Thyroid gland (tissue), 4 donors: Measurements from ENCODE around the gene NISCH.

Experiments used
- POLR2A ChIP-seq, 2 donors: fragments of 450-650 bp; IDR thresholded peaks; one replicate each; pipeline ENCODE4 v1.6.1; 2017; ENCODE audit warnings: antibody characterized with exemption in 2 of 2, mild to moderate bottlenecking in 2 of 2, moderate library complexity in 1 of 2
- TF ChIP-seq, protein P1 (sequence below), 6 experiments: fragments of 200-600 bp in 3 of 6; fragments of 450-650 bp in 3 of 6; sonication (generic) in 3 of 6; IDR thresholded peaks; one replicate each; pipeline ENCODE4 v1.5.1; 2016 to 2019; ENCODE audit warnings: antibody characterized with exemption in 6 of 6, mild to moderate bottlenecking in 2 of 6, inconsistent platforms in 1 of 6, moderate library complexity in 1 of 6

DNA sequence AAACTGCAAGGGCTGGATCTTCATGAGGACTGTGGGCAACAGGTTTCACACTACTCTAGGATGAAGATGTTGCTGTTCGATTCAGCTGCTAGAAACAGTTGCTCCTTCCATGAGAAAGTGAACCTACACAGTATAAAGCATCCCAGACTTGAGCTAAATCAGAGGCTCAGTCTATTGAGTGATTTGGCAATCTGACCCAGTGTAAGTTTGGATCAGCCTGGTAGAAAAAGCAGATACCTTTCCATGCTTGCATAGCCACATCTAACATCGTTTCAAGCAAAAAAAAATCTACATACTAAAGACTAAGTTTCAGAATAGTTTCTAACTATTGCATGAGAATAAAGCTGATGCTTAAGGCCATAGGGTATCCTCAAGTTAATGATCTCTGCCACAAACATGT, 85.6 kb downstream of the NISCH start:
- TF ChIP-seq, protein P1, sequence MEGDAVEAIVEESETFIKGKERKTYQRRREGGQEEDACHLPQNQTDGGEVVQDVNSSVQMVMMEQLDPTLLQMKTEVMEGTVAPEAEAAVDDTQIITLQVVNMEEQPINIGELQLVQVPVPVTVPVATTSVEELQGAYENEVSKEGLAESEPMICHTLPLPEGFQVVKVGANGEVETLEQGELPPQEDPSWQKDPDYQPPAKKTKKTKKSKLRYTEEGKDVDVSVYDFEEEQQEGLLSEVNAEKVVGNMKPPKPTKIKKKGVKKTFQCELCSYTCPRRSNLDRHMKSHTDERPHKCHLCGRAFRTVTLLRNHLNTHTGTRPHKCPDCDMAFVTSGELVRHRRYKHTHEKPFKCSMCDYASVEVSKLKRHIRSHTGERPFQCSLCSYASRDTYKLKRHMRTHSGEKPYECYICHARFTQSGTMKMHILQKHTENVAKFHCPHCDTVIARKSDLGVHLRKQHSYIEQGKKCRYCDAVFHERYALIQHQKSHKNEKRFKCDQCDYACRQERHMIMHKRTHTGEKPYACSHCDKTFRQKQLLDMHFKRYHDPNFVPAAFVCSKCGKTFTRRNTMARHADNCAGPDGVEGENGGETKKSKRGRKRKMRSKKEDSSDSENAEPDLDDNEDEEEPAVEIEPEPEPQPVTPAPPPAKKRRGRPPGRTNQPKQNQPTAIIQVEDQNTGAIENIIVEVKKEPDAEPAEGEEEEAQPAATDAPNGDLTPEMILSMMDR (IDR thresholded peaks at IDR 0.05), result no peak
- TF ChIP-seq POLR2A (IDR thresholded peaks at IDR 0.05), result no peak
